Activated T-cell treated with anti-CD3 and anti-CD28 coated beads, Interleukin-2, amount 50 U/mL, for 24 hours (primary cell): ENCODE results near the gene SERPINB6.
"Not testable (repeated sequence)": the region's sequence is repeated elsewhere in the genome, so short reads cannot be mapped to it uniquely, and the experiment has no call there.

Experiments used
- DNase-seq: peaks from one replicate; pipeline ENCODE4 v3.0.0-alpha.2; 2020
- H3K27ac Mint-ChIP-seq: 2 replicates; pipeline ENCODE4 v1.8.0; 2020; ENCODE audit warnings: mild to moderate bottlenecking, mixed read lengths
- H3K27me3 Mint-ChIP-seq: 2 replicates; pipeline ENCODE4 v1.8.0; 2020; ENCODE audit warnings: mixed read lengths
- H3K36me3 Mint-ChIP-seq: 2 replicates; pipeline ENCODE4 v1.8.0; 2020; ENCODE audit warnings: low read depth, mixed read lengths
- H3K4me1 Mint-ChIP-seq: 2 replicates; pipeline ENCODE4 v1.8.0; 2020; ENCODE audit warnings: low read depth, mixed read lengths
- H3K4me3 Mint-ChIP-seq: 2 replicates; pipeline ENCODE4 v1.8.0; 2020; ENCODE audit warnings: mild to moderate bottlenecking, moderate library complexity, mixed read lengths
- H3K9me3 Mint-ChIP-seq: 2 replicates; pipeline ENCODE4 v1.8.0; 2020; ENCODE audit warnings: mixed read lengths

Gene SERPINB6

GRCh38 chr6:2935566-2936291 is 35.6 kb downstream of the SERPINB6 start:
- peak overlapping the region; percentile 92 for H3K27ac Mint-ChIP-seq
- peaks cover 50% of the 10 kb centered on the region for H3K4me1 Mint-ChIP-seq
- H3K36me3 Mint-ChIP-seq = peaks cover 33% of the 10 kb centered on the region

GRCh38 chr6:2934057-2934456 is 37.3 kb downstream of the SERPINB6 start:
- Mint-ChIP-seq H3K9me3 (peaks cover 15% of the 10 kb centered on the region), H3K27ac (no peak overlapping the region)

More at GRCh38 chr6:2935566-2936291, 35.6 kb downstream of the SERPINB6 start:
- Mint-ChIP-seq H3K4me3 (no peak overlapping the region), H3K9me3 (peaks cover 19% of the 10 kb centered on the region), H3K27me3 (no peaks in the 10 kb centered on the region)
- DNase-seq = no peak

GRCh38 chr6:2932911-2933310 is 38.5 kb downstream of the SERPINB6 start:
- DNase-seq, H3K27ac Mint-ChIP-seq: not testable (repeated sequence)

More at GRCh38 chr6:2934057-2934456, 37.3 kb downstream of the SERPINB6 start:
- no peak overlapping the region for H3K4me3 Mint-ChIP-seq
- DNase-seq = no peak
- peaks cover 26% of the 10 kb centered on the region for H3K36me3 Mint-ChIP-seq
- H3K27me3 Mint-ChIP-seq = no peaks in the 10 kb centered on the region
- peaks cover 40% of the 10 kb centered on the region for H3K4me1 Mint-ChIP-seq

GRCh38 chr6:2931970-2932748 is 39.2 kb downstream of the SERPINB6 start:
- H3K27ac Mint-ChIP-seq = peak overlapping the region; percentile 72
- H3K4me1 Mint-ChIP-seq = peaks cover 24% of the 10 kb centered on the region
- H3K36me3 Mint-ChIP-seq = peaks cover 12% of the 10 kb centered on the region
- H3K27me3 Mint-ChIP-seq = no peaks in the 10 kb centered on the region
- peaks cover 16% of the 10 kb centered on the region for H3K9me3 Mint-ChIP-seq
- DNase-seq = peak; percentile 87
- no peak overlapping the region for H3K4me3 Mint-ChIP-seq

More at GRCh38 chr6:2932911-2933310, 38.5 kb downstream of the SERPINB6 start:
- not testable (repeated sequence) for H3K27me3 Mint-ChIP-seq, H3K4me3 Mint-ChIP-seq
- H3K9me3 Mint-ChIP-seq = peaks cover 14% of the 10 kb centered on the region
- peaks cover 17% of the 10 kb centered on the region for H3K36me3 Mint-ChIP-seq
- H3K4me1 Mint-ChIP-seq = peaks cover 30% of the 10 kb centered on the region

GRCh38 chr6:2931055-2931454 is 40.3 kb downstream of the SERPINB6 start:
- Mint-ChIP-seq H3K36me3 (peaks cover 1% of the 10 kb centered on the region), H3K27ac (no peak overlapping the region), H3K4me1 (peaks cover 13% of the 10 kb centered on the region), H3K27me3 (no peaks in the 10 kb centered on the region), H3K9me3 (peaks cover 9% of the 10 kb centered on the region), H3K4me3 (no peak overlapping the region)
- DNase-seq = no peak

GRCh38 chr6:2927931-2928330 is 43.4 kb downstream of the SERPINB6 start:
- H3K4me3 Mint-ChIP-seq, H3K27ac Mint-ChIP-seq, H3K4me1 Mint-ChIP-seq, H3K9me3 Mint-ChIP-seq, H3K27me3 Mint-ChIP-seq, H3K36me3 Mint-ChIP-seq, DNase-seq: not testable (repeated sequence)

GRCh38 chr6:2925842-2926747 is 45.3 kb downstream of the SERPINB6 start:
- H3K4me1 Mint-ChIP-seq, H3K27ac Mint-ChIP-seq, H3K36me3 Mint-ChIP-seq, H3K4me3 Mint-ChIP-seq, H3K9me3 Mint-ChIP-seq, H3K27me3 Mint-ChIP-seq, DNase-seq: not testable (repeated sequence)

GRCh38 chr6:2921520-2922115 is 49.7 kb downstream of the SERPINB6 start:
- Mint-ChIP-seq H3K9me3 (no peaks in the 10 kb centered on the region), H3K4me3 (no peak overlapping the region), H3K27ac (no peak overlapping the region), H3K4me1 (peaks cover 10% of the 10 kb centered on the region), H3K27me3 (peaks cover 3% of the 10 kb centered on the region), H3K36me3 (no peaks in the 10 kb centered on the region)
- DNase-seq = no peak

- peaks cover 10% of the 10 kb centered on the region for H3K4me1 Mint-ChIP-seq
- peaks cover 3% of the 10 kb centered on the region for H3K27me3 Mint-ChIP-seq
- no peaks in the 10 kb centered on the region for H3K9me3 Mint-ChIP-seq
- H3K36me3 Mint-ChIP-seq = no peaks in the 10 kb centered on the region
- DNase-seq = no peak
- no peak overlapping the region for H3K27ac Mint-ChIP-seq
- H3K4me3 Mint-ChIP-seq = no peak overlapping the region
Measured at GRCh38 chr6:2920671-2921112, 50.7 kb downstream of the SERPINB6 start.

- H3K27me3 Mint-ChIP-seq = peaks cover 3% of the 10 kb centered on the region
- H3K36me3 Mint-ChIP-seq = no peaks in the 10 kb centered on the region
- H3K27ac Mint-ChIP-seq = no peak overlapping the region
- H3K4me1 Mint-ChIP-seq = peaks cover 10% of the 10 kb centered on the region
- no peak for DNase-seq
- H3K9me3 Mint-ChIP-seq = no peaks in the 10 kb centered on the region
- no peak overlapping the region for H3K4me3 Mint-ChIP-seq
Measured at GRCh38 chr6:2919886-2920285, 51.5 kb downstream of the SERPINB6 start.

GRCh38 chr6:2919401-2919800 is 52.0 kb downstream of the SERPINB6 start:
- H3K27ac Mint-ChIP-seq = no peak overlapping the region
- H3K27me3 Mint-ChIP-seq = peaks cover 3% of the 10 kb centered on the region
- H3K9me3 Mint-ChIP-seq = no peaks in the 10 kb centered on the region
- H3K36me3 Mint-ChIP-seq = no peaks in the 10 kb centered on the region
- H3K4me3 Mint-ChIP-seq = no peak overlapping the region
- no peak for DNase-seq
- H3K4me1 Mint-ChIP-seq = peaks cover 10% of the 10 kb centered on the region

GRCh38 chr6:2918936-2919335 is 52.4 kb downstream of the SERPINB6 start:
- H3K27me3 Mint-ChIP-seq = peaks cover 3% of the 10 kb centered on the region
- H3K4me3 Mint-ChIP-seq = no peak overlapping the region
- H3K9me3 Mint-ChIP-seq = no peaks in the 10 kb centered on the region
- H3K36me3 Mint-ChIP-seq = no peaks in the 10 kb centered on the region
- DNase-seq = no peak
- H3K27ac Mint-ChIP-seq = peak overlapping the region; percentile 15
- peaks cover 10% of the 10 kb centered on the region for H3K4me1 Mint-ChIP-seq

GRCh38 chr6:2917801-2918445 is 53.4 kb downstream of the SERPINB6 start:
- no peak overlapping the region for H3K27ac Mint-ChIP-seq
- H3K4me1 Mint-ChIP-seq = peaks cover 10% of the 10 kb centered on the region
- H3K4me3 Mint-ChIP-seq = no peak overlapping the region
- no peaks in the 10 kb centered on the region for H3K9me3 Mint-ChIP-seq
- no peaks in the 10 kb centered on the region for H3K27me3 Mint-ChIP-seq
- no peak for DNase-seq
- no peaks in the 10 kb centered on the region for H3K36me3 Mint-ChIP-seq
